ENCODE measurements around the gene NHEJ1.

The NHEJ1 gene

GRCh38 chr2:219026946-219027345, 133.7 kb downstream of the NHEJ1 start:
- no peak for DNase-seq

GRCh38 chr2:219025637-219026585, 134.7 kb downstream of the NHEJ1 start:
- DNase-seq, result no peak
